HG03280 (cell line): ENCODE data around the gene CD40.
"Not testable (repeated sequence)": the region's sequence is repeated elsewhere in the genome, so short reads cannot be mapped to it uniquely, and the experiment has no call there.

Experiments used
- ATAC-seq: cut with Tn5 transposase; IDR thresholded peaks from one replicate; pipeline ENCODE4 v1.9.1; 2021; ENCODE audit warnings: mild to moderate bottlenecking, moderate library complexity; ENCODE audit not compliant: unreplicated experiment

Gene CD40

GRCh38 chr20:46091622-46092535, 26.2 kb upstream of the CD40 start:
- not testable (repeated sequence) for ATAC-seq

GRCh38 chr20:46093531-46093930, 24.6 kb upstream of the CD40 start:
- ATAC-seq, result no peak

- ATAC-seq, result no peak
Observed at GRCh38 chr20:46099491-46100287, 18.4 kb upstream of the CD40 start.

GRCh38 chr20:46100444-46100843, 17.7 kb upstream of the CD40 start:
- ATAC-seq, result not testable (repeated sequence)

DNA sequence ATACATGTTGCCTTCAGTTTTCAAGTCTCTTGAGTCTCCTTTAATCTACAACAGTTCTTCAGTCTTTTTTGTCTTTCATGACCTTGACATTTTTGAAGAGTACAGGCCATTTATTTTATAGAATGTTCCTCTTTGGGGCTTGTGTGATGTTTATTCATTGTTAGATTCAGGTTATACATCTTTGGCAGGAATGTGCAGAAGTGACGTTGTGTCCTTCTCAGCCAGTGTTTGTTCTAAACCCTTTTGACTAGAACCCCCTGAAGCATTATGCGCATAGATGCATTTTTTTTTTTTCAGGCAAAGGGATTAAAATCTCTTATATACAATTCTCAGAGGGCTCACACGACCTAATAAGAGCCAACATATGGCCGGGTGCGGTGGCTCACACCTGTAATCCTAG, 17.1 kb upstream of the CD40 start:
- no peak for ATAC-seq

DNA sequence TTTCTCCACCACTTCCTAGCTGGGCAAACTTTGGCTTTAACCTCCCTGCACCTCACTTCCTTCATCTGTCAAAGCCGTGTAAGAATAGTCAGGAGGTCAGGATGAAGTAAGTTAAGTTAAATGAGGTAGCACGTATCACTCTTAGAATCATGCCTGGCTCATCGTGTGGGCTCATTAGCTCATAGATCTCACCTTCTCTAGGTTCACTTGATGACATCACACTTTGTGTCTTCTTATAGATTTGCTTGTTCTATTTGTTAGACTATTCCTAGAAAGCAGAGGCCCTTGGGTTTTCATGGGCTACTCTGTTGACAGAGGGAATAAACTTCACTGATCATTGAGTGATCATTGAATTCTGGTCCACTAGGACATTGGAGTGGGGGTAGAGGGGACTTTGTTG, 16.2 kb upstream of the CD40 start:
- no peak for ATAC-seq

DNA sequence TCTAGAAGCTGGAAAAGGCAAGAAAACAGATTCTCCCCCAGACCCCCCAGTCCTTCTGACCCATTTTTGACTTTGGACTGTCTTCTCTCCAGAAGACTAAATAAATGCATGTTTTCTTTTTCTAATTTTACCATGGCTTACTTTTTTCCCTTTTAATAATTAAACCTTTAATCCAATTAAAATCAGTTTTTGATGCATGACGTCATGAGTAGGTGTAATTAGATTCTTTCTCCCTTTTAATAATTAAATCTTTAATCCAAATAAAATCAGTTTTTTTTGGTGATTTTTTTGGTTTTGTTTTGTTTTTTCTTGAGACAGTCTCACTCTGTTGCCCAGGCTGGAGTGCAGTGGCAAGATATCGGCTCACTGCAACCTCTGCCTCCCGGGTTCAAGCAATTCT, 15.2 kb upstream of the CD40 start:
- ATAC-seq, result no peak

- no peak for ATAC-seq
Observed at GRCh38 chr20:46104262-46104661, 13.9 kb upstream of the CD40 start.

DNA sequence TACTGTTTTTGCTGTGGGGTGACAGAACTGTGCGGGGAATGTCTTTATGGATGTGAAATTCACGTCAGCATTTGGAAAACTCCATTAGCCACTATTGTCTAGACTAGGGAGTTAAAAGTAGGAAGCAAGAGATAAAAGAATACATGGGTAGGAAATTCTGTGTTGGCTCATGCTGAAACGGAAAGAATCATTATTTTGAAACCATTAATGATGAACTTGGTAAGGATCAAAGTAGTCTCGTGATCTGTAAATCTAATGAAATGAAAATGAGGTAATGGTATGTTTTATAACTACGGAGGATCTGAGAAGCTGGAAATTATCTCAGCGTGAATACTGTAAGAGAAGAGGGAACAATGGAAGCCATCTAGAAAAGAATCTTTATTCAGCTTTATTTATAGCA, 11.1 kb upstream of the CD40 start:
- no peak for ATAC-seq

- ATAC-seq, result peak; percentile 82
Observed at GRCh38 chr20:46108435-46108841, 9.7 kb upstream of the CD40 start.

DNA sequence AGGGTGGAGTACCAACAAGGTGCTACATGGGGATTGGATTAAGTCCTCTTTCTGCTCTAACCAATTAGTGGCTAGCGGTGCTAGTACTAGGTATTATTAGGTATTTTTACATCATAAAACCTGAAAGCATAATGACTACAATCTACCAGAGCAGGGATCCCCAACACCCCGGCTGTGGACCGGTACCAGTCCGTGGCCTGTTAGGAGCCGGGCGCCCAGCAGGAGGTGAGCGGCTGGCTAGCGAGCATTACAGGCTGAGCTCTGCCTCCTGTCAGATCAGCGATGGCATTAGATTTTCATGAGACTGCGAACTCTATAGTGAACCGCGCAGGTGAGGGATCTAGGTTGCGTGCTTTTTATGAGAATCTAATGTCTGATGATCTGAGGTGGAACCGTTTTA, 9.1 kb upstream of the CD40 start:
- no peak for ATAC-seq

DNA sequence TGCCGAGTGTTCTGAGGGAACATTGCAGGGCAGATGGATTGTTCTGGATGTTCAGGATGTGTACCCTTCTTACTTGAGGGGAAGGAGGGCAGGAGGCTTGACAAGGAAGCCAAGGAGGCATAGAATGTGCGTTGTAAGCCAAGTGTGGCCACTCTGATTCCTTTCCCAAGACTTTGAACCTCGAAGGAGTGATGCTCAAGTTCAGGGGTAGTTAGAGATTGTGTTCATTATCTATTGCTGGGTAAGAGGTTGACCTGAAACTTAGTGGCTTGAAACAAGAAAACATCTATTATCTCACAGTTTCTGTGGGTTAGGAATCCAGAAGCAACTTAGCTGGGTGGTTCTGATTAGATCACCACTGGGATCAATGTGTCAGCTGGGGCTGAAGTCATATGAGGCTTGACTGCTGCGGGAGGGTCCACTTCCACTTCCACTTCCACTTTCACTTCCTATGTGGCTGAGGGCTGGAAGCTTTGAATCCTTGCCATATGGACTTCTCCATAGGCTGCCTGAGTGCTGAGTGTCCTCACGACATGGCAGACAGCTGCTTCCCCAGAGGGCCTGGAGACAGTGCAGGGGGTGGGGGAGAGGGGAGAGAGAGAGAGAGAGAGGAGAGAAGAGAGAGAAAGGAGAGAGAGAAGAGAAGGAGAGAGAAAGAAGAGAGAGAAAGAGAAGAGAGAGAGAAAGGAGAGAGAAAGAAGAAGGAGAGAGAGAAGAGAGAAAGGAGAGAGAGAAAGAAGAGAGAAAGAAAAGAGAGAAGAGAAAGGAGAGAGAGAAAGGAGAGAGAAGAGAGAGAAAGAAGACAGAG, 6.9 kb upstream of the CD40 start:
- peak; percentile 49 for ATAC-seq

DNA sequence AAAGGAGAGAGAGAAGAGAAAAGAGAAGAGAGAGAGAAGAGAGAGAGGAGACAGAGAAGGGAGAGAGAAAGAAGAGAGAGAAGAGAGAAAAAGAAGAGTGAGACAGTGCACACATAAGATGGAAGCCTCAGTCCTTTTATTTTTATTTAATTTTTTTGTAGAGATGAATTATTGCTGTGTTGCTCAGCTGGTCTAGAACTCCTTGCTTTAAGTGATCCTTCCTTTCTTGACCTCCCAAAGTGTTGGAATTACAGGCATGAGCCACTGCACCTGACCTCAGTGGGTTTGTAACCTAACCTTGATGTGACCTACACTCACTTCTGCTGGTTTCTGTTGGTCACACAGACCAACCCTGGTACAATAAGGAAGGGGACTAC, 6.3 kb upstream of the CD40 start:
- ATAC-seq, result no peak

DNA sequence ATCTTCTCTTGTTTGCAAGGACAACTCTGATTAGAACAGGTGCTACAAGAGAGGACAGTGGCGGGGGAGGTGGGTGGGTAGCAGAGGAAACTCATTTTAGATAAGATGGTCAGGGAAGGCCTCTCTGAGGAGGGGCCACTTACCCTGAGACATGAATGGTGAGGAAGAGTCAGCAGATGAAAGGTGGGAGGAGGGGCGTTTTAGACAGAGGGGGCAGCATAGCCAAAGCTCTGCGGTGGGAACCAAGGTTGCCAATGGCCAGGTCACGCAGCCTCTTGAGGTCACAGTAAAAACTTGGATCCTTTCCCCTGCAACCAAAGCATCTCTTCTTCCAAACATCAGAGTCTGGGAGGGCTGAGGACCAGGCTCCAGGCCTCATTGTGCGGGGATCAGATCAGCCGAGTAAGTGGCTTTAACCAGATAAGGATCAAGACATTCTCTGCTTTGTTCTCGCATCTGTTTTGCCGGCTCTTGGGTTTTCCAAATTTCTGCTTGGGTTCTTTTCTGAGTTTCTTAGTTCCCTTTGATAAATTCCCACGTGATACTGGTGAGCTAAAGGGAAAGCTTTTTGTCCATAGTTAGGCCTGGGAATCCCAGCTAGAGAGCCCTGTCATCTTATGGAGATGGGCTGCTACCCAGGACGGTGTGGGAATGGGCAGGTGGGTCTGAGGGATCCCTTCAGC, 5.5 kb upstream of the CD40 start:
- no peak for ATAC-seq

GRCh38 chr20:46113113-46113470, 5.0 kb upstream of the CD40 start:
- no peak for ATAC-seq

DNA sequence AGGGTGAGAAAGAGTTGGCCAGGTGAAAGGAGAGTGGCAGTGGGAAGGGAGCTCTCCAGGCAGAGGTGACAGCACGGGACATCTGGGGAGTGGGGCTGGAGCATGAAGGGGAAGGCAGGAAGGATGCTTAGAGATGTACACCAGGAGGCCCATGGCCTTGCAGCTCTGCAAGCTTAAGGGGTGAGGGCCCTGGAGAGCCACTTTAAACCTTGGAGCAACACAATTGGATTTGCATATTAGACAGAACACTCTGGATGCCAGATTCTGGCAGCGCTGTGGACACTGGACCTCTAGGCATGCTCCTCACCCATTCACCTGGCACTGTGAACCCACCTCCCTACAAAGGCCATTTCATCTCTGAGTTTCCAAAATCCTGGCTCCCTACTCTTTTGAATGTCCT, 3.7 kb upstream of the CD40 start:
- ATAC-seq, result no peak

- peak; percentile 47 for ATAC-seq
Observed at GRCh38 chr20:46118481-46119020, 437 bp downstream of the CD40 start.

GRCh38 chr20:46119028-46119546, 973 bp downstream of the CD40 start:
- peak; percentile 19 for ATAC-seq

DNA sequence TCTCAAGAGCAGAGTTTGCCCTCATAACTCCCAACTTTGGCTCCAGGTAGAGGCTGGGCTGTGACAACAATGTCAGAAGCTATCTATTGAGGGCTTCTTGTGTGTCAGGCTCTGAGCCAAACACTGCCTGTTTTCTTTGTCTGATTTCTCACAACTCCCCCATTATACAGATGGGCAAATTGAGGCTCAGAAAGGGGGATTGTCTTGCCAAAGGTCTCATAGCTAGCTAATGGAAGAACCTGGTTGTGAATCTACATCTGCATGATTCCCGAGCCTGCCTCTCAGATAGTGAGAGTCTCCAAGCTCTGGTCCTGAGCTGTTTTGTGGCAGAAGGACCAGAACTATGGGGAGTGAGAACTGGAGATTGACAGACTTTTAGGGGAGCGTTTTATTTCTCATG, 1.4 kb downstream of the CD40 start:
- ATAC-seq, result no peak

DNA sequence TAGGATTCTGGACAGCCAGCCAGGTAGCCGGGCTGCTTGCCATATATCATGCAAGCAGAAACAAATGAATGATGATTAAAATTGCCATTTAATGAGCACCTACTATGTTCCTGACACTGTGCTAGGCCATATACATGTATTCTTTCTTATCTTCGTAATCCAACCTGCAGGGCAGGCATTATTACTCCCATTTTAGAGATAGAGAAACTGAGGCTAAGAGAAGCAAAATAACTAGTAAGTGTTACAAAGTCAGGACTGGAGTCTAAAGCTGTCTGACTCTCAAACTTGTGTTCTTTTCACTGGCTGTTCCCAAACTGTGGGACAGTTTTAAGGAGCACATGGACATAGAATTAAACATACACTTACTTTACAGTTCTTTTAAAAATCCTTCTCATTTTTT, 2.0 kb downstream of the CD40 start:
- ATAC-seq, result no peak
